HepG2 (cell line): ENCODE data around the gene DGAT2. TPM values are rescaled to one million over a fixed set of nuclear protein-coding genes. Genes with fewer than 3 reads are reported as not detected.

Experiments used
- HNF1B ChIP-seq: sonication (generic); formaldehyde crosslinking; IDR thresholded peaks from 2 replicates; pipeline ENCODE4 v1.5.1; 2020; ENCODE audit warnings: mild to moderate bottlenecking, moderate library complexity, missing genetic modification reagents
- MED1 ChIP-seq: sonication (generic); formaldehyde crosslinking; IDR thresholded peaks from 2 replicates; pipeline ENCODE4 v1.4.0; 2020; ENCODE audit warnings: missing genetic modification reagents
- MEF2D ChIP-seq: sonication (generic); formaldehyde crosslinking; IDR thresholded peaks from 2 replicates; pipeline ENCODE4 v1.5.1; 2020; ENCODE audit warnings: mild to moderate bottlenecking, missing genetic modification reagents
- RFX1 ChIP-seq: fragments of 450-650 bp; IDR thresholded peaks from 2 replicates; pipeline ENCODE4 v1.6.1; 2017
- RNF2 ChIP-seq: fragments of 450-650 bp; conservative IDR thresholded peaks from 2 replicates; pipeline ENCODE4 v1.6.1; 2016; ENCODE audit warnings: low read depth
- SAP130 ChIP-seq: IDR thresholded peaks from 2 replicates; pipeline ENCODE4 v1.6.1; 2016; ENCODE audit warnings: low read depth
- SYNCRIP ChIP-seq: fragments of 200-400 bp; formaldehyde crosslinking; IDR thresholded peaks from 2 replicates; pipeline ENCODE4 v1.6.1; 2018; ENCODE audit warnings: mild to moderate bottlenecking, low read depth, low read length; ENCODE audit not compliant: insufficient read depth
- THAP8 ChIP-seq: sonication (generic); formaldehyde crosslinking; IDR thresholded peaks from 2 replicates; pipeline ENCODE4 v1.5.1; 2020; ENCODE audit warnings: missing genetic modification reagents, mild to moderate bottlenecking, borderline replicate concordance
- ZNF383 ChIP-seq: sonication (generic); formaldehyde crosslinking; IDR thresholded peaks from 2 replicates; pipeline ENCODE4 v1.4.0; 2020; ENCODE audit warnings: missing genetic modification reagents, mild to moderate bottlenecking, borderline replicate concordance
- ZNF629 ChIP-seq: sonication (generic); formaldehyde crosslinking; conservative IDR thresholded peaks from 2 replicates; pipeline ENCODE4 v1.5.0; 2020; ENCODE audit warnings: missing genetic modification reagents
- polyA plus RNA-seq, 8 experiments: library from polyadenylated mRNA; depleted of rRNA in 3 of 8; stranded (reverse) in 7 of 8; unstranded in 1 of 8; fragments of >200 nt; fragmentation: Illumina TruSeq in 4 of 8; extraction: Trizol in 4 of 8; gene quantifications; 2 replicates each; pipeline versions ENCODE4 v1.2.1 to v1.2.3, GENCODE V29; 2011 to 2016; ENCODE audit warnings: low read depth in 4 of 8, missing spikeins in 1 of 8, mixed read lengths in 1 of 8; ENCODE audit not compliant: insufficient read depth in 1 of 8
- total RNA-seq, 5 experiments: library from RNA; depleted of rRNA; stranded (reverse); fragments of >200 nt; fragmentation: Illumina TruSeq; extraction: Trizol; gene quantifications; 2 replicates each; pipeline ENCODE4 v1.2.3, GENCODE V29; 2016; ENCODE audit warnings: low read depth in 1 of 5
- TF ChIP-seq, protein P1 (sequence below): sonication (generic); formaldehyde crosslinking; IDR thresholded peaks from 2 replicates; pipeline ENCODE4 v1.4.0; 2020; ENCODE audit warnings: mild to moderate bottlenecking, low read depth, missing genetic modification reagents
- TF ChIP-seq, protein P2 (sequence below), 2 experiments: sonication (generic) in 1 of 2; formaldehyde crosslinking in 1 of 2; IDR thresholded peaks; 2 replicates each; pipeline versions ENCODE4 v1.4.0 to v1.6.1; 2018 to 2020; ENCODE audit warnings: missing genetic modification reagents in 2 of 2, borderline replicate concordance in 1 of 2, low read depth in 1 of 2, mild to moderate bottlenecking in 1 of 2, missing biosample characterization in 1 of 2
- TF ChIP-seq, protein P3 (sequence below): sonication (generic); formaldehyde crosslinking; IDR thresholded peaks from 2 replicates; pipeline ENCODE4 v1.4.0; 2020; ENCODE audit warnings: missing genetic modification reagents
- TF ChIP-seq, protein P4 (sequence below), 2 experiments: sonication (generic) in 1 of 2; formaldehyde crosslinking in 1 of 2; IDR thresholded peaks; 2 replicates each; pipeline versions ENCODE4 v1.4.0 to v1.6.1; 2016 to 2020; ENCODE audit warnings: borderline replicate concordance in 1 of 2, low read depth in 1 of 2, mild to moderate bottlenecking in 1 of 2, missing genetic modification reagents in 1 of 2

DGAT2 gene
- total and polyA plus RNA-seq, 2 of the 13 experiments (the other 11 are each of a cell fraction or from before 2014, with no cell fraction given): 39.0 to 65.6 TPM

DNA sequence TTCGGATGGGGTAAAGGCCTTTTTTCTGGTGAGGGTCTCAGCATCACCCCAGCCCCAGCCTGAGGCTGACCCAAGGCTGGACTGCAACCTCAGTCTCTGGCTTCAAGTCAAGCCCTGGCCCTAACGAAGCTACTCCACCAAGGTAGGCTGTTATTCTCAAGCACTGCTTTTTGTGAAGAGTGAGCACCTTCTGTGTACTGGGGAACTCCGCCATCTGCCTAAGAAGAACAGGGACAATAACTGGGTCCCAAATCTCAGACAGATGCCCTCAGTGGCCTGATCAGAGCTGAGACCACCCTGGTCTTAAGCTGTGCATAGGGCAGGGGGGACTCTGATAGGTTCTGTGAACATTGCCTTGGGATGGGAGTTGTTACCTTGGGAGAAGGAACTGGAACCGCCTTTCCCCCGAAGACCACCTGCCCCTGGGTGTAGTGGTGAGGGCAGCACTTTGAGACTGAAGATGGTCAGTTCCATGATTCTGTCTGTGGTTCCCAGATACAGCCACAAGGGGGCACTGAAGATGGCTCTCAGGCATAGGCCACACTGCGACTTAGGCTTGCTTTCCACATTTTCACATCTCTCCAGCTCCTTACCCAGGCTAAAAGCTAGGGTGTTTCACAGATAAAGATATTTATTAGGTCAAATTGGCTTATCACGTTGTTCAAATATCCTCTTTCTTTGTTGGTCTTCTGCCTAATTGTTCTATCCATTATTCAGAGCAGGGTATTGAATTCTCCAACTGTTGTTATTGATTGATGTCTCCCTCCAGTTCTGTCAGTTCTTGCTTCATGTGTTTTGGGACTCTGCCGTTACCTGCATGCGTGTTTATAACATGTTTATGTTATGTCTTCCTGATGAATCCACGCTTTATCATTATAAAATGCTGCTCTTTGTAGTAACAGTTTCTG is 34.6 kb downstream of the DGAT2 start (continued):
- TF ChIP-seq HNF1B (CRISPR knock-in tag): peak; percentile 81
- no peak for TF ChIP-seq RNF2
- TF ChIP-seq THAP8 (CRISPR knock-in tag): 0 out of 2 replicates have a peak, but pooled peaks have one; percentile 50
- TF ChIP-seq, protein P1, sequence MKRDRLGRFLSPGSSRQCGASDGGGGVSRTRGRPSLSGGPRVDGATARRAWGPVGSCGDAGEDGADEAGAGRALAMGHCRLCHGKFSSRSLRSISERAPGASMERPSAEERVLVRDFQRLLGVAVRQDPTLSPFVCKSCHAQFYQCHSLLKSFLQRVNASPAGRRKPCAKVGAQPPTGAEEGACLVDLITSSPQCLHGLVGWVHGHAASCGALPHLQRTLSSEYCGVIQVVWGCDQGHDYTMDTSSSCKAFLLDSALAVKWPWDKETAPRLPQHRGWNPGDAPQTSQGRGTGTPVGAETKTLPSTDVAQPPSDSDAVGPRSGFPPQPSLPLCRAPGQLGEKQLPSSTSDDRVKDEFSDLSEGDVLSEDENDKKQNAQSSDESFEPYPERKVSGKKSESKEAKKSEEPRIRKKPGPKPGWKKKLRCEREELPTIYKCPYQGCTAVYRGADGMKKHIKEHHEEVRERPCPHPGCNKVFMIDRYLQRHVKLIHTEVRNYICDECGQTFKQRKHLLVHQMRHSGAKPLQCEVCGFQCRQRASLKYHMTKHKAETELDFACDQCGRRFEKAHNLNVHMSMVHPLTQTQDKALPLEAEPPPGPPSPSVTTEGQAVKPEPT (CRISPR knock-in tag): no peak
- TF ChIP-seq, protein P2, sequence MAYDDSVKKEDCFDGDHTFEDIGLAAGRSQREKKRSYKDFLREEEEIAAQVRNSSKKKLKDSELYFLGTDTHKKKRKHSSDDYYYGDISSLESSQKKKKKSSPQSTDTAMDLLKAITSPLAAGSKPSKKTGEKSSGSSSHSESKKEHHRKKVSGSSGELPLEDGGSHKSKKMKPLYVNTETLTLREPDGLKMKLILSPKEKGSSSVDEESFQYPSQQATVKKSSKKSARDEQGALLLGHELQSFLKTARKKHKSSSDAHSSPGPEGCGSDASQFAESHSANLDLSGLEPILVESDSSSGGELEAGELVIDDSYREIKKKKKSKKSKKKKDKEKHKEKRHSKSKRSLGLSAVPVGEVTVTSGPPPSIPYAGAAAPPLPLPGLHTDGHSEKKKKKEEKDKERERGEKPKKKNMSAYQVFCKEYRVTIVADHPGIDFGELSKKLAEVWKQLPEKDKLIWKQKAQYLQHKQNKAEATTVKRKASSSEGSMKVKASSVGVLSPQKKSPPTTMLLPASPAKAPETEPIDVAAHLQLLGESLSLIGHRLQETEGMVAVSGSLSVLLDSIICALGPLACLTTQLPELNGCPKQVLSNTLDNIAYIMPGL (CRISPR knock-in tag; IDR thresholded peaks at IDR 0.05; ENCODE audit: borderline replicate concordance in 1 of 2, low read depth in 1 of 2): peak in 1 of 2 experiments; percentile 56; a peak in 1 of 4 replicates
- no peak for TF ChIP-seq RFX1
- TF ChIP-seq, protein P3, sequence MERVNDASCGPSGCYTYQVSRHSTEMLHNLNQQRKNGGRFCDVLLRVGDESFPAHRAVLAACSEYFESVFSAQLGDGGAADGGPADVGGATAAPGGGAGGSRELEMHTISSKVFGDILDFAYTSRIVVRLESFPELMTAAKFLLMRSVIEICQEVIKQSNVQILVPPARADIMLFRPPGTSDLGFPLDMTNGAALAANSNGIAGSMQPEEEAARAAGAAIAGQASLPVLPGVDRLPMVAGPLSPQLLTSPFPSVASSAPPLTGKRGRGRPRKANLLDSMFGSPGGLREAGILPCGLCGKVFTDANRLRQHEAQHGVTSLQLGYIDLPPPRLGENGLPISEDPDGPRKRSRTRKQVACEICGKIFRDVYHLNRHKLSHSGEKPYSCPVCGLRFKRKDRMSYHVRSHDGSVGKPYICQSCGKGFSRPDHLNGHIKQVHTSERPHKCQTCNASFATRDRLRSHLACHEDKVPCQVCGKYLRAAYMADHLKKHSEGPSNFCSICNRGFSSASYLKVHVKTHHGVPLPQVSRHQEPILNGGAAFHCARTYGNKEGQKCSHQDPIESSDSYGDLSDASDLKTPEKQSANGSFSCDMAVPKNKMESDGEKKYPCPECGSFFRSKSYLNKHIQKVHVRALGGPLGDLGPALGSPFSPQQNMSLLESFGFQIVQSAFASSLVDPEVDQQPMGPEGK (CRISPR knock-in tag): no peak
- TF ChIP-seq ZNF629 (CRISPR knock-in tag): no peak
- TF ChIP-seq, protein P4, sequence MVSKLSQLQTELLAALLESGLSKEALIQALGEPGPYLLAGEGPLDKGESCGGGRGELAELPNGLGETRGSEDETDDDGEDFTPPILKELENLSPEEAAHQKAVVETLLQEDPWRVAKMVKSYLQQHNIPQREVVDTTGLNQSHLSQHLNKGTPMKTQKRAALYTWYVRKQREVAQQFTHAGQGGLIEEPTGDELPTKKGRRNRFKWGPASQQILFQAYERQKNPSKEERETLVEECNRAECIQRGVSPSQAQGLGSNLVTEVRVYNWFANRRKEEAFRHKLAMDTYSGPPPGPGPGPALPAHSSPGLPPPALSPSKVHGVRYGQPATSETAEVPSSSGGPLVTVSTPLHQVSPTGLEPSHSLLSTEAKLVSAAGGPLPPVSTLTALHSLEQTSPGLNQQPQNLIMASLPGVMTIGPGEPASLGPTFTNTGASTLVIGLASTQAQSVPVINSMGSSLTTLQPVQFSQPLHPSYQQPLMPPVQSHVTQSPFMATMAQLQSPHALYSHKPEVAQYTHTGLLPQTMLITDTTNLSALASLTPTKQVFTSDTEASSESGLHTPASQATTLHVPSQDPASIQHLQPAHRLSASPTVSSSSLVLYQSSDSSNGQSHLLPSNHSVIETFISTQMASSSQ (IDR thresholded peaks at IDR 0.05; ENCODE audit: low read depth): no peak
- TF ChIP-seq, protein P4 (CRISPR knock-in tag; IDR thresholded peaks at IDR 0.05; ENCODE audit: borderline replicate concordance): no peak
- no peak for TF ChIP-seq ZNF383 (CRISPR knock-in tag)
- TF ChIP-seq SYNCRIP: no peak
- TF ChIP-seq MEF2D (CRISPR knock-in tag): 0 out of 2 replicates have a peak, but pooled peaks have one; percentile 60
- TF ChIP-seq SAP130 (CRISPR knock-in tag): 0 out of 2 replicates have a peak, but pooled peaks have one; percentile 31
- 0 out of 2 replicates have a peak, but pooled peaks have one; percentile 10 for TF ChIP-seq MED1
